Fibroblast of villous mesenchyme (primary cell): ENCODE data around the gene ANO1. TPM values are rescaled to one million over a fixed set of nuclear protein-coding genes. Genes with fewer than 3 reads are reported as not detected.

Experiments
- DNase-seq: peaks from one replicate; pipeline ENCODE4 v3.0.0-alpha.2; 2010; ENCODE audit warnings: low read depth
- H3K4me3 ChIP-seq: 2 replicates; pipeline ENCODE4 v1.5.1; 2011; ENCODE audit warnings: low read depth, mild to moderate bottlenecking, low read length
- CTCF ChIP-seq: IDR thresholded peaks from 2 replicates; pipeline ENCODE4 v1.5.1; 2012; ENCODE audit warnings: low read depth, mild to moderate bottlenecking, low read length; ENCODE audit not compliant: insufficient read depth
- total RNA-seq: library from RNA; depleted of rRNA; stranded (reverse); fragments of >200 nt; gene quantifications from 2 replicates; pipeline ENCODE4 v1.2.3, GENCODE V29; 2012

ANO1 gene
- total RNA-seq, 1 donor = not detected

- DNase-seq = no peak
- TF ChIP-seq CTCF = no peak
- H3K4me3 ChIP-seq = no peak overlapping the region
Observed at GRCh38 chr11:70063121-70063520, 15.0 kb upstream of the ANO1 start.

- no peak overlapping the region for H3K4me3 ChIP-seq
- TF ChIP-seq CTCF = no peak
- DNase-seq = no peak
Observed at GRCh38 chr11:70063555-70063954, 14.6 kb upstream of the ANO1 start.

GRCh38 chr11:70064008-70064725 lies 13.9 kb upstream of the ANO1 start:
- DNase-seq = no peak
- H3K4me3 ChIP-seq = no peak overlapping the region
- no peak for TF ChIP-seq CTCF

- no peak overlapping the region for H3K4me3 ChIP-seq
- DNase-seq = no peak
- TF ChIP-seq CTCF = no peak
Observed at GRCh38 chr11:70064726-70065317, 13.3 kb upstream of the ANO1 start.

GRCh38 chr11:70065318-70066135 lies 12.6 kb upstream of the ANO1 start:
- TF ChIP-seq CTCF = no peak
- H3K4me3 ChIP-seq = no peak overlapping the region
- DNase-seq = no peak

GRCh38 chr11:70066136-70066520 lies 12.0 kb upstream of the ANO1 start:
- no peak for TF ChIP-seq CTCF
- DNase-seq = no peak
- no peak overlapping the region for H3K4me3 ChIP-seq
